A549 (cell line): ENCODE measurements around the gene AJAP1. TPM values are rescaled to one million over a fixed set of nuclear protein-coding genes. Genes with fewer than 3 reads are reported as not detected.

ENCODE experiments used
- ATAC-seq, 2 experiments: fragments of 200-7000 bp in 1 of 2; fragments of >200 bp in 1 of 2; cut with Nextera tagmentation in 1 of 2; cut with Tn5 transposase in 1 of 2; 3 replicates each; pipeline versions ENCODE4 v1.8.0 to v1.9.1; 2018 to 2020; ENCODE audit warnings: mild to moderate bottlenecking in 1 of 2, moderate library complexity in 1 of 2
- CTCF ChIA-PET: fragments of 300-600 bp; sonication (Branson Sonifier 250); formaldehyde crosslinking; extraction: SDS; loops from one replicate; lab custom pipeline; 2021; ENCODE audit warnings: antibody characterized with exemption, inconsistent platforms; lab: Yijun Ruan, JAX
- POLR2A ChIA-PET: fragments of 350-600 bp; formaldehyde crosslinking; extraction: SDS; loops from one replicate; lab custom pipeline; 2021; ENCODE audit warnings: antibody characterized with exemption, inconsistent platforms; lab: Yijun Ruan, JAX
- DNase-seq, 2 experiments: peaks; one replicate each; pipeline versions ENCODE4 v3.0.0 to v3.0.0-alpha.2; 2011 to 2016; ENCODE audit warnings: low read depth in 1 of 2, low spot score in 1 of 2
- FAIRE-seq: peaks from 2 replicates; lab custom pipeline; 2011; peaks lifted over from hg19 to GRCh38; lab: Jason Lieb, UNC
- H3K27ac ChIP-seq, 2 experiments: fragments of >200 bp; sonication (Bioruptor Twin); formaldehyde crosslinking; 3 replicates each; pipeline ENCODE4 v1.5.1; 2016 to 2017
- H3K4me1 ChIP-seq: fragments of >200 bp; sonication (Bioruptor Twin); formaldehyde crosslinking; 3 replicates; pipeline ENCODE4 v1.6.1; 2016
- H3K4me2 ChIP-seq: fragments of >200 bp; sonication (Bioruptor Twin); formaldehyde crosslinking; 3 replicates; pipeline ENCODE4 v1.6.1; 2016
- H3K4me3 ChIP-seq: fragments of >200 bp; sonication (Bioruptor Twin); formaldehyde crosslinking; 3 replicates; pipeline ENCODE4 v1.5.1; 2016
- H3K9me3 ChIP-seq: fragments of >200 bp; sonication (Bioruptor Twin); formaldehyde crosslinking; 3 replicates; pipeline ENCODE4 v1.6.1; 2016
- BCL3 ChIP-seq: fragments of >200 bp; sonication (Bioruptor Twin); formaldehyde crosslinking; IDR thresholded peaks from 3 replicates; pipeline ENCODE4 v1.6.1; 2016
- BHLHE40 ChIP-seq: IDR thresholded peaks from 2 replicates; pipeline ENCODE4 v1.6.1; 2012; ENCODE audit warnings: low read depth, low read length, inconsistent platforms
- CBX8 ChIP-seq: fragments of 200-600 bp; sonication (generic); IDR thresholded peaks from 2 replicates; pipeline ENCODE4 v1.6.1; 2016
- CEBPB ChIP-seq, 2 experiments: fragments of >200 bp in 1 of 2; sonication (Bioruptor Twin) in 1 of 2; formaldehyde crosslinking in 1 of 2; IDR thresholded peaks; 2 replicates each; pipeline ENCODE4 v1.6.1; 2012 to 2016
- EP300 ChIP-seq, 2 experiments: fragments of >200 bp; sonication (Bioruptor Twin); formaldehyde crosslinking; IDR thresholded peaks; 2 replicates in 1 of 2; 3 replicates in 1 of 2; pipeline ENCODE4 v1.6.1; 2016 to 2017
- ESRRA ChIP-seq: fragments of 150-350 bp; IDR thresholded peaks from 2 replicates; pipeline ENCODE4 v1.6.1; 2014; ENCODE audit warnings: mild to moderate bottlenecking, low read length, borderline replicate concordance
- FOSL2 ChIP-seq, 2 experiments: fragments of 450-650 bp in 1 of 2; fragments of >200 bp in 1 of 2; sonication (Bioruptor Twin) in 1 of 2; formaldehyde crosslinking; IDR thresholded peaks; 2 replicates each; pipeline versions ENCODE4 v1.5.0 to v1.6.1; 2016 to 2020; ENCODE audit warnings: mild to moderate bottlenecking in 1 of 2, moderate library complexity in 1 of 2
- HOXA7 ChIP-seq: fragments of 250-450 bp; sonication (Bioruptor Pico); IDR thresholded peaks from 2 replicates; pipeline ENCODE4 v1.5.0; 2020; ENCODE audit warnings: mild to moderate bottlenecking, moderate library complexity
- HOXB13 ChIP-seq: fragments of 250-450 bp; sonication (Bioruptor Pico); IDR thresholded peaks from 2 replicates; pipeline ENCODE4 v1.5.0; 2020; ENCODE audit warnings: low read depth, mild to moderate bottlenecking, moderate library complexity
- HOXB5 ChIP-seq: fragments of 250-450 bp; sonication (Bioruptor Pico); IDR thresholded peaks from 2 replicates; pipeline ENCODE4 v1.5.0; 2020; ENCODE audit warnings: mild to moderate bottlenecking, moderate library complexity
- JUN ChIP-seq, 2 experiments: fragments of >200 bp; sonication (Bioruptor Twin); formaldehyde crosslinking; IDR thresholded peaks; 2 replicates in 1 of 2; 3 replicates in 1 of 2; pipeline ENCODE4 v1.6.1; 2016 to 2017
- KDM5A ChIP-seq: fragments of 200-600 bp; sonication (generic); IDR thresholded peaks from 2 replicates; pipeline ENCODE4 v1.6.1; 2016; ENCODE audit warnings: antibody characterized with exemption, mild to moderate bottlenecking
- MAX ChIP-seq: IDR thresholded peaks from 2 replicates; pipeline ENCODE4 v1.6.1; 2012
- MYC ChIP-seq: IDR thresholded peaks from 2 replicates; pipeline ENCODE4 v1.6.1; 2012; ENCODE audit warnings: mild to moderate bottlenecking, inconsistent platforms, low read length, improper control_type of control experiment, borderline replicate concordance
- NR3C1 ChIP-seq: fragments of >200 bp; sonication (Bioruptor Twin); formaldehyde crosslinking; IDR thresholded peaks from 3 replicates; pipeline ENCODE4 v1.6.1; 2017
- RAD21 ChIP-seq, 2 experiments: fragments of >200 bp in 1 of 2; sonication (Bioruptor Twin) in 1 of 2; formaldehyde crosslinking in 1 of 2; IDR thresholded peaks in 1 of 2; conservative IDR thresholded peaks in 1 of 2; 2 replicates in 1 of 2; 3 replicates in 1 of 2; pipeline ENCODE4 v1.6.1; 2012 to 2018; ENCODE audit warnings: inconsistent platforms in 1 of 2
- RCOR1 ChIP-seq: fragments of 150-350 bp; IDR thresholded peaks from 2 replicates; pipeline ENCODE4 v1.6.1; 2014; ENCODE audit warnings: antibody characterized with exemption, low read length, low read depth
- TP53 ChIP-seq: fragments of 250-450 bp; sonication (Bioruptor Pico); IDR thresholded peaks from 2 replicates; pipeline ENCODE4 v1.5.0; 2021; ENCODE audit warnings: mild to moderate bottlenecking, moderate library complexity
- USF2 ChIP-seq: fragments of 450-650 bp; IDR thresholded peaks from 2 replicates; pipeline ENCODE4 v1.6.1; 2014; ENCODE audit warnings: antibody characterized with exemption
- ZC3H11A ChIP-seq: fragments of 450-650 bp; IDR thresholded peaks from 2 replicates; pipeline ENCODE4 v1.6.1; 2014; ENCODE audit warnings: antibody characterized with exemption, mild to moderate bottlenecking
- ZFP36 ChIP-seq: fragments of 450-650 bp; IDR thresholded peaks from 2 replicates; pipeline ENCODE4 v1.6.1; 2014; ENCODE audit warnings: borderline replicate concordance; ENCODE audit not compliant: partially characterized antibody
- WGBS: methylation state at CpG from one replicate; pipeline ENCODE4 v1.1.6; 2017; ENCODE audit errors: missing lambda C conversion rate; 5-methylcytosine and 5-hydroxymethylcytosine counted together
- polyA plus RNA-seq, 4 experiments: library from polyadenylated mRNA; depleted of rRNA in 3 of 4; stranded (reverse); fragments of >200 nt; fragmentation: RNase III in 1 of 4; extraction: RNeasy Plus Mini Kit Qiagen cat#74134 plus additional on column Dnase treatment in 1 of 4; gene quantifications; 2 replicates in 3 of 4; 3 replicates in 1 of 4; pipeline ENCODE4 v1.2.3, GENCODE V29; 2011 to 2017
- TF ChIP-seq, protein P1 (sequence below): fragments of 200-600 bp; sonication (generic); IDR thresholded peaks from 2 replicates; pipeline ENCODE4 v1.6.1; 2016; ENCODE audit warnings: antibody characterized with exemption, mild to moderate bottlenecking, moderate library complexity
- TF ChIP-seq, protein P2 (sequence below): fragments of 250-450 bp; sonication (Bioruptor Pico); IDR thresholded peaks from 2 replicates; pipeline ENCODE4 v1.5.0; 2020; ENCODE audit warnings: low read depth, mild to moderate bottlenecking, moderate library complexity

Gene AJAP1
- polyA plus RNA-seq, 2 of the 4 experiments (the other 2 are of a cell fraction), result not detected

DNA sequence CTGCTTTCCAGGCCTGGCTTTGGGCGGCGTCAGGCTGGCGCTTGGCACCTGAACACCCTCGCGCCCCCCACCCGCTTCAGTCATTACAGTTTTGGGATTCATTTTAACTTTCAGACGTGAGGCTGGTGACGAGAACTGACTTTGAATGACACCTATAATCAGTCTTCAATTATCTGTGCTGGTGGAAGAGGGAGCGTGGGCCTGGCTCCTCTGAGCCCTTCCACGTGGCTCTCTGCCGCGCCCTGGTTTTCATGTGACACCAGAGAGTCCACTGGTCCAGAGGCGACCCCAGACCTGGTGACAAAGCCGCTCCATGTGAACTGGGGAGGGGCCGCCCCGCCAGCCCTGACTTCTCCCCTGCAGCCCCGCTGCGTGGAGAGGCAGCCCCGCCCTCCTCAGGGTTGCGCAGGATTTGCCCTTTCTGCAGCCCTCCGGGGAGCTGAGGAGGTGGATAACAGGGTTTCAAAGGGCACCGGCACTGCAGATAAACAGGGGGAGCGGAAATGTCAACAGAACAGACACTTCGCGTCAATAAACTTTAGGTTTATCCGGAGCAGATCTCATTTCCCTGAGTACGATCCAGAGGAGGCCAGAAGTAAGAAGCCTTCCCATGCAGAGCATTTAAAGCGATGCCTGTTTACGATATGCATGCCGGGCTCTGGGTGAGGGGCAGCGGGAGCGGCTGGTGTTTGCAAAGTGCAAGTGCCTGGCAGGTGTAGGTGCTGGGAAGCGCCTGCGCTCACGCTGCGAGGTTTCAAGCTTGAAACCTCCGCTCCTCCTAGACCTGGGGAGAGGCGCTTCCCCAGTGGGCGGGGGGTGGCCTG, 56.4 kb downstream of the AJAP1 start:
- POLR2A ChIA-PET, result no interaction called here
- no peak for FAIRE-seq
- H3K27ac ChIP-seq, result no peak overlapping the region
- 0 out of 3 replicates have a peak overlapping the region, but pooled peaks have one; percentile 14 for H3K4me2 ChIP-seq
- no peaks in the 10 kb centered on the region for H3K4me1 ChIP-seq
- H3K9me3 ChIP-seq, result peaks cover 3% of the 10 kb centered on the region; the same call in 1 of the 3 replicates
- H3K4me3 ChIP-seq, result no peak overlapping the region
- CTCF ChIA-PET, result no interaction called here
- no peak for DNase-seq
- TF ChIP-seq HOXB13 (CRISPR knock-in tag), result no peak
- TF ChIP-seq MAX, result no peak
- TF ChIP-seq MYC, result no peak
- no peak for TF ChIP-seq HOXA7 (CRISPR knock-in tag)
- TF ChIP-seq ESRRA, result no peak
- TF ChIP-seq NR3C1, result no peak
- TF ChIP-seq, protein P1, sequence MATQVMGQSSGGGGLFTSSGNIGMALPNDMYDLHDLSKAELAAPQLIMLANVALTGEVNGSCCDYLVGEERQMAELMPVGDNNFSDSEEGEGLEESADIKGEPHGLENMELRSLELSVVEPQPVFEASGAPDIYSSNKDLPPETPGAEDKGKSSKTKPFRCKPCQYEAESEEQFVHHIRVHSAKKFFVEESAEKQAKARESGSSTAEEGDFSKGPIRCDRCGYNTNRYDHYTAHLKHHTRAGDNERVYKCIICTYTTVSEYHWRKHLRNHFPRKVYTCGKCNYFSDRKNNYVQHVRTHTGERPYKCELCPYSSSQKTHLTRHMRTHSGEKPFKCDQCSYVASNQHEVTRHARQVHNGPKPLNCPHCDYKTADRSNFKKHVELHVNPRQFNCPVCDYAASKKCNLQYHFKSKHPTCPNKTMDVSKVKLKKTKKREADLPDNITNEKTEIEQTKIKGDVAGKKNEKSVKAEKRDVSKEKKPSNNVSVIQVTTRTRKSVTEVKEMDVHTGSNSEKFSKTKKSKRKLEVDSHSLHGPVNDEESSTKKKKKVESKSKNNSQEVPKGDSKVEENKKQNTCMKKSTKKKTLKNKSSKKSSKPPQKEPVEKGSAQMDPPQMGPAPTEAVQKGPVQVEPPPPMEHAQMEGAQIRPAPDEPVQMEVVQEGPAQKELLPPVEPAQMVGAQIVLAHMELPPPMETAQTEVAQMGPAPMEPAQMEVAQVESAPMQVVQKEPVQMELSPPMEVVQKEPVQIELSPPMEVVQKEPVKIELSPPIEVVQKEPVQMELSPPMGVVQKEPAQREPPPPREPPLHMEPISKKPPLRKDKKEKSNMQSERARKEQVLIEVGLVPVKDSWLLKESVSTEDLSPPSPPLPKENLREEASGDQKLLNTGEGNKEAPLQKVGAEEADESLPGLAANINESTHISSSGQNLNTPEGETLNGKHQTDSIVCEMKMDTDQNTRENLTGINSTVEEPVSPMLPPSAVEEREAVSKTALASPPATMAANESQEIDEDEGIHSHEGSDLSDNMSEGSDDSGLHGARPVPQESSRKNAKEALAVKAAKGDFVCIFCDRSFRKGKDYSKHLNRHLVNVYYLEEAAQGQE, result no peak
- TF ChIP-seq, protein P2, sequence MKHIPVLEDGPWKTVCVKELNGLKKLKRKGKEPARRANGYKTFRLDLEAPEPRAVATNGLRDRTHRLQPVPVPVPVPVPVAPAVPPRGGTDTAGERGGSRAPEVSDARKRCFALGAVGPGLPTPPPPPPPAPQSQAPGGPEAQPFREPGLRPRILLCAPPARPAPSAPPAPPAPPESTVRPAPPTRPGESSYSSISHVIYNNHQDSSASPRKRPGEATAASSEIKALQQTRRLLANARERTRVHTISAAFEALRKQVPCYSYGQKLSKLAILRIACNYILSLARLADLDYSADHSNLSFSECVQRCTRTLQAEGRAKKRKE (CRISPR knock-in tag), result no peak
- TF ChIP-seq CEBPB (IDR thresholded peaks at IDR 0.05), result no peak
- no peak for TF ChIP-seq EP300 (IDR thresholded peaks at IDR 0.05)
- 46% methylated on average over 28 of the region's 39 CpGs for WGBS
- ATAC-seq, result no peak

DNA sequence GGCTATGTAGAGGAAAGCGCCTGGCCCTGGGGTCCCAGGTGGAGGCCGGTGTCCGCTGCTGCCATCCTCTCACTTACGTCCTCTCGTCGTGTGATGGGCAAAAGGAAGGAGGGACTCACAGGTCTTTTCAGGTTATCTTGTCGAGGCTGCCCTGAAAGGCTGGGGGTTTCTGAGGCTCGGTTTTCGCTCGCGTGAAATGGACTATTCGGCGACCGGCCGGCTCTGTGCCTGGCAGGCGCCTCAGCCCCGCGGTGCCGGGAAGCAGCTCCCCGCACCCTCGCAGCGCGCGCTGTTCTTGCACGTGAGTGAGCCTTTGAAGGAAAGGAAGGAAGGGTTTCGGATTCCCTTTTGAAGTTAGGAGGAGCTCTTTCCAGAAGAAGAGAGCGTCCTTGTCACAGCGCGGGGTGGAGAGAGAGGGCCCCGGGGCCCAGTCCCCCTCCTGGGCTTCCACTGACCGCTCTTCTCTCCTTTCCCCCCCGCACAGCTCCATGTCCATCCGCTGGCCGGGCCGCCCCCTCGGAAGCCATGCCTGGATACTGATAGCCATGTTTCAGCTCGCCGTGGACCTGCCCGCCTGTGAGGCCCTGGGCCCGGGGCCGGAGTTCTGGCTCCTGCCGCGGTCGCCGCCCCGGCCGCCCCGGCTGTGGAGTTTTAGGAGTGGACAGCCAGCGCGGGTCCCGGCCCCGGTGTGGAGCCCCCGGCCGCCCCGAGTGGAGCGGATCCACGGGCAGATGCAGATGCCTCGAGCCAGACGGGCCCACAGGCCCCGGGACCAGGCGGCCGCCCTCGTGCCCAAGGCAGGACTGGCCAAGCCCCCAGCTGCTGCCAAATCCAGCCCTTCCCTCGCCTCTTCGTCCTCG, 57.2 kb downstream of the AJAP1 start:
- no peak for FAIRE-seq
- no peak for ATAC-seq
- POLR2A ChIA-PET, result no interaction called here
- no peak overlapping the region for H3K4me3 ChIP-seq
- no peak overlapping the region for H3K4me2 ChIP-seq
- TF ChIP-seq RAD21 (conservative IDR thresholded peaks at IDR 0.05 in 1 of 2, IDR thresholded peaks at IDR 0.05 in 1 of 2) (no peak), RCOR1 (no peak), CEBPB (IDR thresholded peaks at IDR 0.05) (no peak), USF2 (no peak), BCL3 (no peak), TP53 (CRISPR knock-in tag) (no peak), MAX (no peak), HOXB5 (CRISPR knock-in tag) (no peak), ZC3H11A (no peak), FOSL2 (IDR thresholded peaks at IDR 0.05) (no peak), FOSL2 (CRISPR knock-in tag; IDR thresholded peaks at IDR 0.05) (no peak), CBX8 (no peak), BHLHE40 (no peak), ZFP36 (no peak), JUN (IDR thresholded peaks at IDR 0.05) (no peak), KDM5A (no peak)
- TF ChIP-seq, protein P2 (CRISPR knock-in tag), result no peak
- DNase-seq, result no peak
- 39% methylated on average over 7 of the region's 66 CpGs for WGBS
- CTCF ChIA-PET, result no interaction called here
- no peaks in the 10 kb centered on the region for H3K4me1 ChIP-seq
- H3K9me3 ChIP-seq, result peaks cover 4% of the 10 kb centered on the region; the same call in 1 of the 3 replicates
- no peak overlapping the region for H3K27ac ChIP-seq
